DND-41 (cell line): ENCODE measurements around the gene CD300E.

Experiments used
- ATAC-seq: fragments of 200-7000 bp; cut with Tn5 transposase; 3 replicates; pipeline ENCODE4 v1.9.1; 2021; ENCODE audit warnings: low read depth; ENCODE audit not compliant: insufficient read depth
- DNase-seq: peaks from one replicate; pipeline ENCODE4 v3.0.0-alpha.2; 2020
- H2AFZ ChIP-seq: 2 replicates; pipeline ENCODE4 v1.6.0; 2012; ENCODE audit warnings: low read depth, low read length
- H3K27ac ChIP-seq: 2 replicates; pipeline ENCODE4 v1.5.1; 2012; ENCODE audit warnings: low read length, inconsistent platforms
- H3K27me3 ChIP-seq: fragments of 200-600 bp; sonication (generic); 2 replicates; pipeline ENCODE4 v1.6.0; 2012; ENCODE audit warnings: low read length, mild to moderate bottlenecking, inconsistent platforms; ENCODE audit not compliant: insufficient read depth, poor library complexity
- H3K36me3 ChIP-seq: 2 replicates; pipeline ENCODE4 v1.5.1; 2012; ENCODE audit warnings: low read length, inconsistent platforms; ENCODE audit not compliant: insufficient read depth
- H3K4me1 ChIP-seq: 2 replicates; pipeline ENCODE4 v1.5.1; 2012; ENCODE audit warnings: mild to moderate bottlenecking, low read length; ENCODE audit not compliant: insufficient read depth
- H3K4me2 ChIP-seq: 2 replicates; pipeline ENCODE4 v1.6.0; 2012; ENCODE audit warnings: mild to moderate bottlenecking, moderate library complexity, low read length, inconsistent platforms; ENCODE audit not compliant: insufficient read depth
- H3K4me3 ChIP-seq, 2 experiments: fragments of 200-600 bp in 1 of 2; shearing (Covaris generic) in 1 of 2; 2 replicates each; pipeline ENCODE4 v1.5.1; 2012 to 2016; ENCODE audit warnings: inconsistent platforms in 2 of 2, low read length in 2 of 2, mild to moderate bottlenecking in 2 of 2, low read depth in 1 of 2, moderate library complexity in 1 of 2
- H3K79me2 ChIP-seq: 2 replicates; pipeline ENCODE4 v1.6.0; 2012; ENCODE audit warnings: low read length, inconsistent platforms; ENCODE audit not compliant: insufficient read depth
- H3K9ac ChIP-seq: 2 replicates; pipeline ENCODE4 v1.6.0; 2012; ENCODE audit warnings: low read depth, mild to moderate bottlenecking, inconsistent platforms, low read length, moderate library complexity
- H3K9me3 ChIP-seq: 2 replicates; pipeline ENCODE4 v1.5.1; 2012; ENCODE audit warnings: low read length, moderate library complexity, mild to moderate bottlenecking, inconsistent platforms; ENCODE audit not compliant: insufficient read depth, severe bottlenecking
- H4K20me1 ChIP-seq: 2 replicates; pipeline ENCODE4 v1.6.0; 2012; ENCODE audit warnings: low read length; ENCODE audit not compliant: insufficient read depth
- EZH2 ChIP-seq: IDR thresholded peaks from 3 replicates; pipeline ENCODE4 v1.6.1; 2012; ENCODE audit warnings: borderline replicate concordance, low read depth, mild to moderate bottlenecking, moderate library complexity, low read length, inconsistent platforms; ENCODE audit not compliant: severe bottlenecking
- TF ChIP-seq, protein P1 (sequence below): IDR thresholded peaks from 2 replicates; pipeline ENCODE4 v1.5.1; 2012; ENCODE audit warnings: borderline replicate concordance, low read length, moderate library complexity, mild to moderate bottlenecking; ENCODE audit not compliant: poor library complexity, severe bottlenecking; ENCODE audit errors: extremely low read depth

Gene CD300E

DNA sequence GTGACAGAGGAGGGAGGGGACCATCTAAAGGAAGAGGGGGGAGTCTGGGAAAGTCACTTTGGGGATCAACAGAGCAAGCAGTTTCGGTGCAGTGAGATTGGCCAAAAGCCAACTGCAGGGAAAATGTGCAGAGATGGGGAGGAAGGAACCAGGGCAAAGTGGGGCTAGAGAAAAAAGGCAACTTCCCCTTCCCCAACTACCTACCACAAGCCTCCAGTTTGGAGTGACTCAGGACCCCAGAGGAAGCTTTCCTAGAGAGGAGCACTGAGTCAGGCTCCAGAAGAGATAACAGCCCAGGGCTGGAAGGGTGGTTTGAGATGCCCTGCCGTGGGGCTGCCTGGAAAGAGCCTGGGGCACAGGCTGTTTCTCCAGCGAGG lies 24.5 kb downstream of the CD300E start:
- Histone ChIP-seq H3K4me1 (no peaks in the 10 kb centered on the region), H2AFZ (no peak overlapping the region), H3K9me3 (no peaks in the 10 kb centered on the region), H3K4me3 (no peak overlapping the region), H3K4me2 (no peak overlapping the region), H4K20me1 (no peaks in the 10 kb centered on the region; the same call in 1 of the 2 replicates), H3K27me3 (peaks cover 26% of the 10 kb centered on the region), H3K79me2 (no peaks in the 10 kb centered on the region), H3K36me3 (no peaks in the 10 kb centered on the region), H3K9ac (no peak overlapping the region), H3K27ac (no peak overlapping the region)
- no peak for TF ChIP-seq EZH2
- TF ChIP-seq, protein P1, sequence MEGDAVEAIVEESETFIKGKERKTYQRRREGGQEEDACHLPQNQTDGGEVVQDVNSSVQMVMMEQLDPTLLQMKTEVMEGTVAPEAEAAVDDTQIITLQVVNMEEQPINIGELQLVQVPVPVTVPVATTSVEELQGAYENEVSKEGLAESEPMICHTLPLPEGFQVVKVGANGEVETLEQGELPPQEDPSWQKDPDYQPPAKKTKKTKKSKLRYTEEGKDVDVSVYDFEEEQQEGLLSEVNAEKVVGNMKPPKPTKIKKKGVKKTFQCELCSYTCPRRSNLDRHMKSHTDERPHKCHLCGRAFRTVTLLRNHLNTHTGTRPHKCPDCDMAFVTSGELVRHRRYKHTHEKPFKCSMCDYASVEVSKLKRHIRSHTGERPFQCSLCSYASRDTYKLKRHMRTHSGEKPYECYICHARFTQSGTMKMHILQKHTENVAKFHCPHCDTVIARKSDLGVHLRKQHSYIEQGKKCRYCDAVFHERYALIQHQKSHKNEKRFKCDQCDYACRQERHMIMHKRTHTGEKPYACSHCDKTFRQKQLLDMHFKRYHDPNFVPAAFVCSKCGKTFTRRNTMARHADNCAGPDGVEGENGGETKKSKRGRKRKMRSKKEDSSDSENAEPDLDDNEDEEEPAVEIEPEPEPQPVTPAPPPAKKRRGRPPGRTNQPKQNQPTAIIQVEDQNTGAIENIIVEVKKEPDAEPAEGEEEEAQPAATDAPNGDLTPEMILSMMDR, result no peak
- ATAC-seq (no peak), DNase-seq (no peak)

DNA sequence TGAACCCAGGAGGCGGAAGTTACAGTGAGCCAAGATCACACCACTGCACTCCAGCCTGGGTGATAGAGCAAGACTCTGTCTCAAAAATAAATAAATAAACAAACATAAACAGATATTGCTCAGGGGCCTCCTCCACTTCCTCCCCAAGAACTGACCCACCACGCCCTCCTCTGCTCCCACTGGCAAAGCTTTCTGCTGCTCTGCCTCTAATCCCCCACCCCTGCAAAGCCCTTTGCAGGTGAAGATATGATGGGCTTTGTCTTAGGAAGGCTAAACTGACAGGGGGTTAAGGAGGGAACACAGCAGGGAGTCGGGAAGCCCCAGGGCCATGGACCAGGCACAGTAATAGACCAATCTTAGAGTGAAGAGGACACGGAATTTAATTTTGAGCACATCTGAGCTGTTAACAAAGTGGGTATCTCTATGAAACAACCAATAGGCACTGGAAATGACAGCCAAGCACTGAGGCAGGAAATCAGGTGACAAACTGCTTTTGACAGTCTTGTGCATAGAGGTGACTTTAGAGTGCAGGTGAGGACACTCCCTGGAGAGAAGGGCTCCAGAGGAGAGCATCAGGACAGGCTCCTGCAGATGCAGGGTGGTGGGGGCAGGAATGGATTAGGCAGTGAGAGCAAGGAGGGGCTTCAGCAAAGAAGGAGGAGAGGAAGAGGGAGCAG lies 25.1 kb downstream of the CD300E start:
- no peak for DNase-seq
- no peaks in the 10 kb centered on the region for H3K4me1 ChIP-seq
- H2AFZ ChIP-seq, result no peak overlapping the region
- H3K27me3 ChIP-seq, result peaks cover 20% of the 10 kb centered on the region
- no peak for ATAC-seq
- no peaks in the 10 kb centered on the region for H3K36me3 ChIP-seq
- H3K9ac ChIP-seq, result no peak overlapping the region
- H3K79me2 ChIP-seq, result no peaks in the 10 kb centered on the region
- no peaks in the 10 kb centered on the region for H3K9me3 ChIP-seq
- no peak overlapping the region for H3K27ac ChIP-seq
- H3K4me3 ChIP-seq, result no peak overlapping the region
- H3K4me2 ChIP-seq, result no peak overlapping the region
- TF ChIP-seq EZH2, result no peak
- TF ChIP-seq, protein P1, result no peak
- H4K20me1 ChIP-seq, result no peaks in the 10 kb centered on the region; the same call in 1 of the 2 replicates

DNA sequence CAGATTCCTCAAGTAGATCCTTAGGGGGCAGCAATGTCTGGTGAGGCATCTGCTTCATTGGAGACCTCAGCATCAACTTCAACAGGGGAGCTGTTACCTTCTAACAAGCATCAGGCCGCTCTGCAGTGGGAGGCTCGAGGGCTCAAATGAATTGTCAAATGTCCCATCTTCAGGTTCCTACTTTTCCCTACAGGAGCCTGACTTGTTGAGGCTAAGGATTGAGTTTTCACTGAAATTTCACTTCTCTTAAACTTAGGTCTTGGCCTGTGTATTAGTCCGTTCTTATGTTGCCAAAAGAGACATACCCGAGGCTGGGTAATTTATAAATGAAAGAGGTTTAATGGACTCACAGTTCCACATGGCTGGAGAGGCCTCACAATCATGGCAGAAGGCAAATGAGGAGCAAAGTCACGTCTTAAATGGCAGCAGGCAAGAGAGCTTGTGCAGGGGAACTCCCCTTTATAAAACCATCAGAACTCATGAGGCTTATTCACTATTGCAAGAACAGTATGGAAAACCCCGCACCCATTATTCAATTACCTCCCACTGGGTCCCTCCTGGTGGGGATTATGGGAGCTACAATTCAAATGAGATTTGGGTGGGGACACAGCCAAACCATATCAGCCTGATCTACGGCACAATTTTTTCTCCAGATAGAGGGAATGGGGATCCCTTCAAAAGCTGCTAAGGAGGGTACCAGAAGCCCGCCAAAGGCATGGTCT lies 26.3 kb downstream of the CD300E start:
- H3K27ac ChIP-seq, result no peak overlapping the region
- no peaks in the 10 kb centered on the region for H3K79me2 ChIP-seq
- no peaks in the 10 kb centered on the region for H3K36me3 ChIP-seq
- H2AFZ ChIP-seq, result no peak overlapping the region
- H3K9me3 ChIP-seq, result no peaks in the 10 kb centered on the region
- H3K9ac ChIP-seq, result no peak overlapping the region
- no peak for TF ChIP-seq EZH2
- TF ChIP-seq, protein P1, result no peak
- no peak overlapping the region for H3K4me2 ChIP-seq
- no peak for ATAC-seq
- H4K20me1 ChIP-seq, result no peaks in the 10 kb centered on the region
- H3K27me3 ChIP-seq, result peaks cover 14% of the 10 kb centered on the region
- H3K4me1 ChIP-seq, result no peaks in the 10 kb centered on the region
- DNase-seq, result no peak
- no peak overlapping the region for H3K4me3 ChIP-seq
